HEK293T (cell line): ENCODE measurements around the gene KCNH6.

Experiments
- CTCF ChIA-PET: fragments of 350-600 bp; formaldehyde crosslinking; extraction: SDS; loops from one replicate; lab custom pipeline; 2021; ENCODE audit warnings: antibody characterized with exemption, inconsistent platforms; lab: Yijun Ruan, JAX
- POLR2A ChIA-PET: fragments of 350-600 bp; formaldehyde crosslinking; extraction: SDS; loops from one replicate; lab custom pipeline; 2020; ENCODE audit warnings: antibody characterized with exemption, inconsistent platforms; lab: Yijun Ruan, JAX
- DNase-seq: peaks from one replicate; pipeline ENCODE4 v3.0.0; 2012; ENCODE audit warnings: mixed read lengths; ENCODE audit errors: extremely low spot score
- ARNT ChIP-seq: fragments of 450-650 bp; IDR thresholded peaks from 2 replicates; pipeline ENCODE4 v1.6.1; 2017; ENCODE audit warnings: mild to moderate bottlenecking
- BHLHE40 ChIP-seq: fragments of 450-650 bp; IDR thresholded peaks from 2 replicates; pipeline ENCODE4 v1.6.1; 2016; ENCODE audit warnings: mild to moderate bottlenecking, moderate library complexity, borderline replicate concordance
- CTBP1 ChIP-seq: fragments of 450-650 bp; IDR thresholded peaks from 2 replicates; pipeline ENCODE4 v1.6.1; 2016; ENCODE audit warnings: borderline replicate concordance
- ELF4 ChIP-seq: fragments of 450-650 bp; IDR thresholded peaks from 2 replicates; pipeline ENCODE4 v1.6.1; 2017; ENCODE audit warnings: antibody characterized with exemption
- FOXA1 ChIP-seq: fragments of 450-650 bp; IDR thresholded peaks from 2 replicates; pipeline ENCODE4 v1.6.1; 2016; ENCODE audit warnings: mild to moderate bottlenecking
- FOXK2 ChIP-seq: fragments of 450-650 bp; IDR thresholded peaks from 2 replicates; pipeline ENCODE4 v1.6.1; 2016; ENCODE audit warnings: mild to moderate bottlenecking
- FOXM1 ChIP-seq: fragments of 450-650 bp; IDR thresholded peaks from 2 replicates; pipeline ENCODE4 v1.6.1; 2017; ENCODE audit warnings: mild to moderate bottlenecking, borderline replicate concordance
- HDGF ChIP-seq: fragments of 450-650 bp; IDR thresholded peaks from 2 replicates; pipeline ENCODE4 v1.6.1; 2017; ENCODE audit warnings: antibody characterized with exemption, borderline replicate concordance
- L3MBTL2 ChIP-seq: fragments of 450-650 bp; conservative IDR thresholded peaks from 2 replicates; pipeline ENCODE4 v1.6.1; 2016; ENCODE audit warnings: mild to moderate bottlenecking
- LEF1 ChIP-seq: fragments of 450-650 bp; IDR thresholded peaks from 2 replicates; pipeline ENCODE4 v1.6.1; 2017; ENCODE audit warnings: mild to moderate bottlenecking, borderline replicate concordance
- NFRKB ChIP-seq: fragments of 450-650 bp; IDR thresholded peaks from 2 replicates; pipeline ENCODE4 v1.6.1; 2016; ENCODE audit warnings: mild to moderate bottlenecking, moderate library complexity
- PKNOX1 ChIP-seq: fragments of 450-650 bp; IDR thresholded peaks from 2 replicates; pipeline ENCODE4 v1.6.1; 2016
- SP1 ChIP-seq: fragments of 450-650 bp; IDR thresholded peaks from 2 replicates; pipeline ENCODE4 v1.6.1; 2017
- SUZ12 ChIP-seq: fragments of 450-650 bp; IDR thresholded peaks from 2 replicates; pipeline ENCODE4 v1.6.1; 2016; ENCODE audit warnings: mild to moderate bottlenecking
- TARDBP ChIP-seq: fragments of 450-650 bp; IDR thresholded peaks from 2 replicates; pipeline ENCODE4 v1.6.1; 2016
- ZNF384 ChIP-seq: fragments of 450-650 bp; IDR thresholded peaks from 2 replicates; pipeline ENCODE4 v1.6.1; 2016

The KCNH6 gene

GRCh38 chr17:63487014-63487339, 36.2 kb upstream of the KCNH6 start:
- CTCF ChIA-PET, result interaction anchor here (1.2 to 1.3 kb wide), 2 partner anchors 9 to 62 kb away, joined by 5 to 6 read pairs; no protein-coding TSS in a partner anchor
- TF ChIP-seq ELF4 (no peak), ARNT (no peak), ZNF384 (no peak), SP1 (no peak), LEF1 (no peak), PKNOX1 (no peak), TARDBP (no peak), FOXA1 (no peak), NFRKB (no peak)
- DNase-seq, result no peak
- POLR2A ChIA-PET, result no interaction called here

- DNase-seq, result no peak
- CTCF ChIA-PET, result no interaction called here
- TF ChIP-seq NFRKB, result no peak
- no peak for TF ChIP-seq FOXA1
- POLR2A ChIA-PET, result no interaction called here
Measured at GRCh38 chr17:63488851-63489250, 34.3 kb upstream of the KCNH6 start.

DNA sequence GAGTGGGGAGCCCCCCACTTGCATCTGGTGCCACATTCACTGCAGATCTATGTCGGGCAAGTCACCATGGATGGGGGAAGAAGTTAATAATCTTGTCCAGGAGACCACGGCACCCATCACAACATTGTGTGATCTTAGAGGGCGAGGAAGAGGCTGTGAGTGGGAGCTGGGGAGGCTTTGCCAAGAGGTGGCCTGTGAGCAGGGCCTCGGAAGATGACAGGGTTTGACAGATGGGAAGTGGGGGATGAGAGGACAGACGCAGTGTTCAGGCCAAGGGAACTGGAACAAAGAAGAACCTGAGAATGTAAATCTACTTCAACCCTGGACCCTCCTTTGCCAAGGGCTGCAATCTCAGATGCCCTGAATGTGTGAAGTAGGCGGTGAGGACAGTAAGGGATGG, 33.9 kb upstream of the KCNH6 start:
- no peak for DNase-seq
- TF ChIP-seq TARDBP (no peak), SP1 (no peak), NFRKB (no peak), FOXK2 (no peak), HDGF (no peak)
- ChIA-PET CTCF (interaction anchor here (0.7 kb wide), 1 partner anchor 73 kb away, joined by 3 read pairs; no protein-coding TSS in a partner anchor), POLR2A (no interaction called here)

DNA sequence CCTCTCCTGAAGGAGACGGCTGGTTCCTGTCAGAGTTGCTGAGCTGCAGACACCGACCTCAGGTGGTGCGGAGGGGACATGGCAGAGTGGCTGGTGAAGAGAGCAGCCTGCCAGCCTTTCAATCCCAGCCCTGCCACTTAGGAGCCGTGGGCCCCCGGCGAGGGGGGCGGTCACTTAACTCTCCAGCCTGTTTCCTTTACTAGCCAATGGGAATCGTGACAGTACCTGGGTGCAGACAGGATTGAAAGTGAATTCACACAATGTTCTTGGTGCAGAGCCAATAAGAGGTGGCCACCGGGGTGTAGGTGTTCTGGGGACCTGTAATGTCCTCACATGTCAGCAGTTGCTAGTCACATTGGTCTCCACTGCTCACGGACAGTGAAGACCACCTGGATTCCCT, 32.8 kb upstream of the KCNH6 start:
- POLR2A ChIA-PET, result no interaction called here
- CTCF ChIA-PET, result no interaction called here
- TF ChIP-seq SP1 (no peak), CTBP1 (no peak), PKNOX1 (no peak), LEF1 (no peak), FOXA1 (no peak), FOXM1 (no peak), TARDBP (no peak), SUZ12 (no peak), BHLHE40 (no peak), ZNF384 (no peak), ARNT (no peak), FOXK2 (no peak), ELF4 (no peak)
- DNase-seq, result no peak

DNA sequence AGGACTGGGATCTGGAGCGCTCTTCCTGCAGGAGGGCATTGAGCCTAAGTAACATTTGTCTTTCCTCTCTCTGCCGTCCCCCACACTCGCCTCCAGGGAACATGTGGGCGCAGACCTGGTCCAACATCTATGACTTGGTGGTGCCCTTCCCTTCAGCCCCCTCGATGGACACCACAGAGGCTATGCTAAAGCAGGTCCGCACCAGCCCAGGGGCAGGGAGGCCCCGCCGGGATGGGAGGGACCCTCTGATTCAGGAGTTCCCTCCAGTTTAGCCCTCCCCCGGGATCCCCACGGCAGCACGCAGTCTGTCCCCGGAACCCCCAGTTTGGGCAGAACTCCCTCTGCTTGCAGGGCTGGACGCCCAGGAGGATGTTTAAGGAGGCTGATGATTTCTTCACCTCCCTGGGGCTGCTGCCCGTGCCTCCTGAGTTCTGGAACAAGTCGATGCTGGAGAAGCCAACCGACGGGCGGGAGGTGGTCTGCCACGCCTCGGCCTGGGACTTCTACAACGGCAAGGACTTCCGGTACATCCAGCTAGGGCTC, 32.2 kb upstream of the KCNH6 start:
- ChIA-PET POLR2A (no interaction called here), CTCF (interaction anchor here (1.1 kb wide), 1 partner anchor 12 kb away, joined by 4 read pairs; no protein-coding TSS in a partner anchor)
- TF ChIP-seq CTBP1, result no peak
- no peak for TF ChIP-seq ARNT
- no peak for TF ChIP-seq L3MBTL2
- no peak for TF ChIP-seq LEF1
- TF ChIP-seq SP1, result no peak
- TF ChIP-seq PKNOX1, result no peak
- TF ChIP-seq NFRKB, result no peak
- TF ChIP-seq FOXK2, result no peak
- no peak for TF ChIP-seq SUZ12
- no peak for DNase-seq

- no peak for DNase-seq
- TF ChIP-seq ARNT, result no peak
- TF ChIP-seq TARDBP, result no peak
- TF ChIP-seq FOXM1, result no peak
- no peak for TF ChIP-seq SUZ12
- TF ChIP-seq ZNF384, result no peak
- no peak for TF ChIP-seq PKNOX1
- no peak for TF ChIP-seq ELF4
- TF ChIP-seq FOXA1, result no peak
- TF ChIP-seq L3MBTL2, result no peak
- TF ChIP-seq SP1, result no peak
- TF ChIP-seq BHLHE40, result no peak
- TF ChIP-seq LEF1, result no peak
- no peak for TF ChIP-seq NFRKB
- no peak for TF ChIP-seq HDGF
- no peak for TF ChIP-seq CTBP1
- TF ChIP-seq FOXK2, result no peak
- ChIA-PET CTCF (interaction anchor here (1.1 kb wide), 1 partner anchor 12 kb away, joined by 4 read pairs; no protein-coding TSS in a partner anchor), POLR2A (no interaction called here)
Measured at GRCh38 chr17:63491413-63491812, 31.7 kb upstream of the KCNH6 start.
